Activated CD4-positive, CD25-positive, alpha-beta regulatory T cell treated with anti-CD3 and anti-CD28 coated beads, Interleukin-2, amount 50 U/mL, for 72 hours (primary cell): ENCODE results near the gene HECA.
"Not testable (repeated sequence)": the region's sequence is repeated elsewhere in the genome, so short reads cannot be mapped to it uniquely, and the experiment has no call there.

Source experiments
- DNase-seq: peaks from one replicate; pipeline ENCODE4 v3.0.0; 2021

HECA gene

GRCh38 chr6:139219746-139220145 lies 84.9 kb downstream of the HECA start:
- DNase-seq: no peak

- not testable (repeated sequence) for DNase-seq
Measured at GRCh38 chr6:139228387-139228786, 93.5 kb downstream of the HECA start.
